ENCODE measurements around the gene ITK. TPM values are rescaled to one million over a fixed set of nuclear protein-coding genes. Genes with fewer than 3 reads are reported as not detected.

The ITK gene
- total and polyA plus RNA-seq, 2 of the 8 experiments (the other 6 are each of a cell fraction or from before 2014, with no cell fraction given) = 0.05 TPM; not detected in 1

DNA sequence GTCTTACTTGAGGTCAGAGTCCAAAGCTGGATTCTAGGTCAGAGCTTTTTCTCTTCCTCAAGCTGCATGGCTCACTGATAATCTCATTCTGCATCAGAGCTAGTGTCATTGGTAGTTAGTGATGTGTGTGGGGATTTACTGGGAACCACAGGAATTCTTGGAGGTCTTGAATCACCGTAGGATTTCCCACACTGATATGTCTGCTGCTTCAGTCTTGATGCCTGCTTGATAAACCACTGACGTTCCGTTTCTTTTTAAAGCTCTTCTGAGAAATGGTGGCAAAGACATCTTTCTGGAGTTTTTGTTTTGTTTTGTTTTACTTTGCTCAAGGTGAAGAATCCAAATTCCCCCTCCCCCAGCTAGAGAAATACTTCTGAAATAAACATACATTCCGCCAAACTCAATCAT, 13.4 kb upstream of the ITK start:
- Histone ChIP-seq H3K79me2 (ENCODE audit: control insufficient read depth in 1 of 2, insufficient read depth in 2 of 2, low read length in 2 of 2) (no peaks in the 10 kb centered on the region), H3K4me3 (ENCODE audit: extremely low read depth in 1 of 4, insufficient read depth in 2 of 4, low read depth in 3 of 4, low read length in 4 of 4) (no peak overlapping the region), H3K27me3 (replicated peaks in 1 of 4; ENCODE audit: control insufficient read depth in 3 of 4, extremely low read depth in 1 of 4, insufficient read depth in 3 of 4, low read length in 3 of 4) (no peaks in the 10 kb centered on the region), H3K79me1 (ENCODE audit: low read depth, low read length) (no peaks in the 10 kb centered on the region), H3K23me2 (ENCODE audit: low read depth, low read length) (no peaks in the 10 kb centered on the region; the same call in 1 of the 2 replicates), H3K18ac (ENCODE audit: extremely low read depth, low read length) (no peak overlapping the region), H3K56ac (replicated peaks; ENCODE audit: insufficient read length, low read depth, low read length) (no peak overlapping the region), H4K5ac (ENCODE audit: insufficient read length, low read depth, low read length) (no peak overlapping the region), H3K4me2 (ENCODE audit: insufficient read depth in 1 of 2, low read depth in 2 of 2, low read length in 2 of 2) (no peak overlapping the region), H3K9me3 (ENCODE audit: insufficient read depth in 2 of 2, low read depth in 1 of 2, low read length in 1 of 2) (no peaks in the 10 kb centered on the region), H2BK20ac (ENCODE audit: low read length) (no peak overlapping the region), H4K91ac (replicated peaks; ENCODE audit: insufficient read length, low read length) (no peak overlapping the region), H2BK120ac (replicated peaks; ENCODE audit: low read depth, low read length) (no peak overlapping the region), H2BK5ac (ENCODE audit: low read depth, low read length) (no peak overlapping the region), H3K36me3 (ENCODE audit: control insufficient read depth in 2 of 4, insufficient read depth in 4 of 4, low read length in 3 of 4) (no peaks in the 10 kb centered on the region), H4K20me1 (replicated peaks in 1 of 2; ENCODE audit: control insufficient read depth in 1 of 2, insufficient read depth in 2 of 2, low read length in 2 of 2) (no peaks in the 10 kb centered on the region), H3K23ac (ENCODE audit: insufficient read length) (no peak overlapping the region), H2AK5ac (ENCODE audit: low read depth, low read length) (no peak overlapping the region), H2AFZ (ENCODE audit: low read length) (no peak overlapping the region), H3K14ac (ENCODE audit: insufficient read length) (no peak overlapping the region), H2BK15ac (ENCODE audit: low read length) (no peak overlapping the region), H3K27ac (ENCODE audit: low read depth, low read length) (no peak overlapping the region), H3K4ac (replicated peaks; ENCODE audit: insufficient read length, low read depth, low read length) (no peak overlapping the region), H2BK12ac (ENCODE audit: low read depth, low read length) (no peak overlapping the region), H4K8ac (ENCODE audit: extremely low read depth, insufficient read depth, low read length) (no peak overlapping the region), H3K4me1 (replicated peaks in 1 of 4; ENCODE audit: control insufficient read depth in 3 of 4, insufficient read depth in 4 of 4, low read length in 3 of 4) (no peaks in the 10 kb centered on the region), H3K9ac (replicated peaks in 1 of 4; ENCODE audit: extremely low read depth in 1 of 4, low read depth in 3 of 4, low read length in 3 of 4) (no peak overlapping the region)
- 91% methylated on average over 4 of the region's 4 CpGs; no CpG with 5 or more reads in 1 of the 2 experiments for WGBS, 2 experiments (ENCODE audit: extremely low coverage in 1 of 2, insufficient coverage in 1 of 2, insufficient read length in 1 of 2, insufficient replicate concordance in 2 of 2, low coverage in 1 of 2, low lambda C conversion rate in 2 of 2, missing lambda C conversion rate in 1 of 2)
- DNase-seq (ENCODE audit: low read depth in 1 of 2, low spot score in 2 of 2) (no peak), FAIRE-seq (no peak)
- ChIA-PET POLR2A (ENCODE audit: partially characterized antibody) (no interaction called here), CTCF (ENCODE audit: partially characterized antibody) (interaction anchor here (2.1 kb wide), 1 partner anchor 19 kb away, joined by 9 read pairs; no protein-coding TSS in a partner anchor)
- TF ChIP-seq CBX8 (IDR thresholded peaks at IDR 0.05; ENCODE audit: borderline replicate concordance, low read depth, low read length) (no peak), TBP (IDR thresholded peaks at IDR 0.05; ENCODE audit: low read depth, low read length) (no peak), MAFK (IDR thresholded peaks at IDR 0.05; ENCODE audit: low read depth, low read length) (no peak), SIX5 (IDR thresholded peaks at IDR 0.05; ENCODE audit: low read depth, low read length) (no peak), YY1 (IDR thresholded peaks at IDR 0.05; ENCODE audit: low read depth, low read length) (no peak), CHD1 (IDR thresholded peaks at IDR 0.05; ENCODE audit: low read depth, low read length) (no peak), HDAC2 (IDR thresholded peaks at IDR 0.05; ENCODE audit: borderline replicate concordance in 1 of 2, low read depth in 2 of 2, low read length in 2 of 2) (no peak), FOSL1 (IDR thresholded peaks at IDR 0.05; ENCODE audit: insufficient read depth, low read depth, low read length) (no peak), SP2 (IDR thresholded peaks at IDR 0.05; ENCODE audit: low read length) (no peak), JUN (IDR thresholded peaks at IDR 0.05; ENCODE audit: low read depth, low read length) (no peak)
- TF ChIP-seq, protein P1, sequence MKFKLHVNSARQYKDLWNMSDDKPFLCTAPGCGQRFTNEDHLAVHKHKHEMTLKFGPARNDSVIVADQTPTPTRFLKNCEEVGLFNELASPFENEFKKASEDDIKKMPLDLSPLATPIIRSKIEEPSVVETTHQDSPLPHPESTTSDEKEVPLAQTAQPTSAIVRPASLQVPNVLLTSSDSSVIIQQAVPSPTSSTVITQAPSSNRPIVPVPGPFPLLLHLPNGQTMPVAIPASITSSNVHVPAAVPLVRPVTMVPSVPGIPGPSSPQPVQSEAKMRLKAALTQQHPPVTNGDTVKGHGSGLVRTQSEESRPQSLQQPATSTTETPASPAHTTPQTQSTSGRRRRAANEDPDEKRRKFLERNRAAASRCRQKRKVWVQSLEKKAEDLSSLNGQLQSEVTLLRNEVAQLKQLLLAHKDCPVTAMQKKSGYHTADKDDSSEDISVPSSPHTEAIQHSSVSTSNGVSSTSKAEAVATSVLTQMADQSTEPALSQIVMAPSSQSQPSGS (IDR thresholded peaks at IDR 0.05; ENCODE audit: low read length) = no peak
- TF ChIP-seq, protein P2, sequence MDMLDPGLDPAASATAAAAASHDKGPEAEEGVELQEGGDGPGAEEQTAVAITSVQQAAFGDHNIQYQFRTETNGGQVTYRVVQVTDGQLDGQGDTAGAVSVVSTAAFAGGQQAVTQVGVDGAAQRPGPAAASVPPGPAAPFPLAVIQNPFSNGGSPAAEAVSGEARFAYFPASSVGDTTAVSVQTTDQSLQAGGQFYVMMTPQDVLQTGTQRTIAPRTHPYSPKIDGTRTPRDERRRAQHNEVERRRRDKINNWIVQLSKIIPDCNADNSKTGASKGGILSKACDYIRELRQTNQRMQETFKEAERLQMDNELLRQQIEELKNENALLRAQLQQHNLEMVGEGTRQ (IDR thresholded peaks at IDR 0.05; ENCODE audit: low read length) = no peak

All from H1 (cell line).